HG03460 (cell line): ENCODE measurements around the gene FAM83C.

Source experiments
- ATAC-seq: cut with Tn5 transposase; IDR thresholded peaks from one replicate; pipeline ENCODE4 v1.9.1; 2021; ENCODE audit not compliant: unreplicated experiment

The FAM83C gene

GRCh38 chr20:35284992-35285805, 7.0 kb downstream of the FAM83C start:
- peak; percentile 7 for ATAC-seq

- ATAC-seq, result peak; percentile 81
Measured at GRCh38 chr20:35284267-35284991, 7.8 kb downstream of the FAM83C start, which contains the start of gene EIF6. TSS of gene EIF6 (minus strand) at chr20:35284772. CDS start at chr20:35284487, 285 bp downstream.

- no peak for ATAC-seq
Measured at GRCh38 chr20:35283441-35284266, 8.6 kb downstream of the FAM83C start.

- ATAC-seq, result no peak
Measured at GRCh38 chr20:35281506-35282101, 10.6 kb downstream of the FAM83C start.

GRCh38 chr20:35280523-35280922, 11.7 kb downstream of the FAM83C start:
- no peak for ATAC-seq

GRCh38 chr20:35279533-35280174, 12.6 kb downstream of the FAM83C start:
- no peak for ATAC-seq

GRCh38 chr20:35279040-35279439, 13.2 kb downstream of the FAM83C start:
- no peak for ATAC-seq

GRCh38 chr20:35277531-35278395, 14.5 kb downstream of the FAM83C start, which contains the start of gene MMP24OS:
TSS of gene MMP24OS (minus strand) at chr20:35278122. CDS start at chr20:35277929, 193 bp downstream.
- peak; percentile 78 for ATAC-seq

GRCh38 chr20:35277127-35277526, 15.1 kb downstream of the FAM83C start:
- ATAC-seq, result no peak

GRCh38 chr20:35276408-35276807, 15.8 kb downstream of the FAM83C start:
- ATAC-seq, result no peak

GRCh38 chr20:35275741-35276251, 16.4 kb downstream of the FAM83C start:
- no peak for ATAC-seq

- ATAC-seq, result no peak
Measured at GRCh38 chr20:35274172-35275092, 17.8 kb downstream of the FAM83C start.

GRCh38 chr20:35273449-35274171, 18.6 kb downstream of the FAM83C start:
- ATAC-seq, result no peak

- no peak for ATAC-seq
Measured at GRCh38 chr20:35271904-35272303, 20.3 kb downstream of the FAM83C start.

- ATAC-seq, result no peak
Measured at GRCh38 chr20:35271073-35271882, 20.9 kb downstream of the FAM83C start.
